ENCODE results near the gene RHBDD2.
A peak's percentile ranks its signal among the peaks of the same experiment; 100 is the strongest.

Gene RHBDD2

GRCh38 chr7:75920431-75921161 is 41.8 kb downstream of the RHBDD2 start:
- DNase-seq: no peak

GRCh38 chr7:75921479-75921878 is 42.6 kb downstream of the RHBDD2 start:
- DNase-seq: no peak

DNA sequence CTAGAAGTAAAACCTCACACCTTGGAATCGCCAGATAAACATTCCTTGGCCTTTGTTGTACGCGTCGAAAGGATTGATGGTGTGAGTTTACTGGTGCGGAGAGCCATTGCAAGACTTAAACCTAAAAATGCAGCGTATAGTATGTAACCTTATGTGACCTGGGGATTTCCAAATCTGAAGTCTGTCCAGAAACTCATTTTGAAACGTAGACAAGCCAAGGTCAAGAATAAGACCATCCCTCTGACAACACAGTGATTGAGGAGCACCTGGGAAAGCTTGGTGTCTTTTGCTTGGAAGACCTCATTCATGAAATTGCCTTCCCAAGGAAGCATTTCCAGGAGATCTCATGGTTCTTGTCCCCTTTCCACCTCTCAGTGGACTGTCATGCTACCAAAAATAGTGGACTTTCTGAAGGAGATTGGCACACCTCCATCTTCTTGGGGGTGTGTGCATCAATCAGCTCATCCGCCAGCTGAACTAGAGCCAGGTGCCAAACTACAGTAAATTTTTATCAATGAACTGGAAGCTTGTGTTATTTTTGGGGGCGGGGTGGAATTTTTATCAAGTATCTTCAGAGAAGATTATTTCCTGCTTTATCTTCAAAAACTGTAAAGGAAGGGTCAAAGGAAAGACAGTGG is 44.3 kb downstream of the RHBDD2 start:
- no peak for DNase-seq

- no peak for DNase-seq
Measured at GRCh38 chr7:75924256-75924655, 45.4 kb downstream of the RHBDD2 start.

DNA sequence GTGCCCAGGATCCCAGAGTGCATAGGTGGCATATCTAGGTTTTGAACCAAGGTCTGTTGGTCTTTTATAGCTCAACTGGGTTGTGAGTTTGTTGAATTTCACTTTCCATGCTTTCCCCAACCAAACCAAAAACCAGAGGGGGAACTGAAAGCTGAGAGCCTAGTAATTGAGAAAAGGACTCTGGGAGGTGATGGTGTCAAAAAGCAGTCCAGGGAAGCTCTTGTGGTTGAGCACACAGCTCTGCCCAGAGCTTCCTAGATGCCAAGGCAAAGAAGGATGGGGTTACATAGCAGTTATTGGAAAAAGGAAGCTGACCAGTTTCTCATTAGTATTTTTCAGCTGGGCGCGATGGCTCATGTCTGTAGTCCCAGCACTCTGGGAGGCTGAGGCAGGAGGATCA is 46.1 kb downstream of the RHBDD2 start:
- DNase-seq: no peak

- DNase-seq: no peak
Measured at GRCh38 chr7:75925717-75926435, 47.0 kb downstream of the RHBDD2 start.

GRCh38 chr7:75928568-75928914 is 49.7 kb downstream of the RHBDD2 start:
- no peak for DNase-seq

DNA sequence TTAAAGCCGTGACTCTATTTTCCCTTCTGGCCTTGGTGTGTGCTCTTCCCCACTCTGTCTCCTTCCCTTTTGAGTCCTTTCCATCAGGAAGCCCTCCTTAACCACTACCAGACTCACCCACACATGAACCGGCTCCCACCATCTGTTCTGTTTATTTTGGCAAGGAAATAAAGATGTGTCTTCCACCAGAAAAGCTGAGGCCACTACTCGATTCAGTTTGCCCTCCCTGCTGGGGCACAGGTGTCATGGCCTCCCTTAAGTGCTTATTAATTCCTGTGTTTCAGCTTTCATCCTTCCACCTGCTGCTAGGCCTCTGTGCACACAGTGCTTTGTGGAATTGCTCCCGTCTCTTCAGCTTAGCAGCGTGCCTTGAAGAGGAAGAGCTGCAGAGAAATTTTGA is 52.8 kb downstream of the RHBDD2 start:
- DNase-seq: peak; percentile 42

- DNase-seq: no peak
Measured at GRCh38 chr7:75937958-75938786, 59.3 kb downstream of the RHBDD2 start.

Measured in NCI-H748 treated with DMSO at 0.1 percent for 48 hours (cell line).